ENCODE data around the gene TMEM117. TPM values are rescaled to one million over a fixed set of nuclear protein-coding genes. Genes with fewer than 3 reads are reported as not detected.

Gene TMEM117
- total RNA-seq, 1 experiment from 2014 or later, result 5.9 TPM

- Histone ChIP-seq H3K4me1 (ENCODE audit: insufficient read depth, low read length, poor library complexity, severe bottlenecking) (peaks cover 5% of the 10 kb centered on the region), H3K36me3 (ENCODE audit: insufficient read depth, low read length, poor library complexity, severe bottlenecking) (no peaks in the 10 kb centered on the region), H3K27me3 (replicated peaks; ENCODE audit: insufficient read depth, low read depth, low read length, poor library complexity) (no peaks in the 10 kb centered on the region), H3K4me3 (ENCODE audit: low read depth, low read length, poor library complexity, severe bottlenecking) (no peak overlapping the region), H3K27ac (ENCODE audit: low read depth, low read length, poor library complexity, severe bottlenecking) (no peak overlapping the region), H3K9me3 (ENCODE audit: low read depth, low read length, poor library complexity, severe bottlenecking) (no peaks in the 10 kb centered on the region)
- ChIA-PET CTCF (no interaction called here), POLR2A (ENCODE audit: low non-redundant PET) (no interaction called here)
- no peak for TF ChIP-seq EZH2 (IDR thresholded peaks at IDR 0.05; ENCODE audit: borderline replicate concordance, low read depth, low read length, poor library complexity, severe bottlenecking)
- TF ChIP-seq CTCF (conservative IDR thresholded peaks at IDR 0.05; ENCODE audit: low read depth, low read length), result no peak
- no peak for DNase-seq (ENCODE audit: low spot score)
- no TSS peak for BruUV-seq (replicated peaks)
- intact Hi-C loops (cut with micrococcal nuclease; ENCODE audit: unreplicated experiment), result no loop called here
Measured at GRCh38 chr12:44054281-44054680, 218.4 kb downstream of the TMEM117 start.

GRCh38 chr12:44058366-44058765 is 222.5 kb downstream of the TMEM117 start:
- no peak for TF ChIP-seq CTCF (conservative IDR thresholded peaks at IDR 0.05; ENCODE audit: low read depth, low read length)
- TF ChIP-seq EZH2 (IDR thresholded peaks at IDR 0.05; ENCODE audit: borderline replicate concordance, low read depth, low read length, poor library complexity, severe bottlenecking), result no peak
- H3K27me3 ChIP-seq (replicated peaks; ENCODE audit: insufficient read depth, low read depth, low read length, poor library complexity), result no peaks in the 10 kb centered on the region
- intact Hi-C loops (cut with micrococcal nuclease; ENCODE audit: unreplicated experiment), result no loop called here
- ChIA-PET CTCF (no interaction called here), POLR2A (ENCODE audit: low non-redundant PET) (no interaction called here)
- no peaks in the 10 kb centered on the region for H3K9me3 ChIP-seq (ENCODE audit: low read depth, low read length, poor library complexity, severe bottlenecking)
- H3K36me3 ChIP-seq (ENCODE audit: insufficient read depth, low read length, poor library complexity, severe bottlenecking), result no peaks in the 10 kb centered on the region
- BruUV-seq (replicated peaks), result no TSS peak
- H3K4me1 ChIP-seq (ENCODE audit: insufficient read depth, low read length, poor library complexity, severe bottlenecking), result no peaks in the 10 kb centered on the region
- H3K27ac ChIP-seq (ENCODE audit: low read depth, low read length, poor library complexity, severe bottlenecking), result no peak overlapping the region
- no peak for DNase-seq (ENCODE audit: low spot score)
- no peak overlapping the region for H3K4me3 ChIP-seq (ENCODE audit: low read depth, low read length, poor library complexity, severe bottlenecking)

- CTCF ChIA-PET, result no interaction called here
- POLR2A ChIA-PET (ENCODE audit: low non-redundant PET), result no interaction called here
- H3K36me3 ChIP-seq (ENCODE audit: insufficient read depth, low read length, poor library complexity, severe bottlenecking), result no peaks in the 10 kb centered on the region
- BruUV-seq (replicated peaks), result no TSS peak
- H3K27me3 ChIP-seq (replicated peaks; ENCODE audit: insufficient read depth, low read depth, low read length, poor library complexity), result no peaks in the 10 kb centered on the region
- intact Hi-C loops (cut with micrococcal nuclease; ENCODE audit: unreplicated experiment), result no loop called here
- no peaks in the 10 kb centered on the region for H3K4me1 ChIP-seq (ENCODE audit: insufficient read depth, low read length, poor library complexity, severe bottlenecking)
- DNase-seq (ENCODE audit: low spot score), result no peak
- H3K4me3 ChIP-seq (ENCODE audit: low read depth, low read length, poor library complexity, severe bottlenecking), result no peak overlapping the region
- no peaks in the 10 kb centered on the region for H3K9me3 ChIP-seq (ENCODE audit: low read depth, low read length, poor library complexity, severe bottlenecking)
- H3K27ac ChIP-seq (ENCODE audit: low read depth, low read length, poor library complexity, severe bottlenecking), result no peak overlapping the region
- TF ChIP-seq EZH2 (IDR thresholded peaks at IDR 0.05; ENCODE audit: borderline replicate concordance, low read depth, low read length, poor library complexity, severe bottlenecking), result no peak
- no peak for TF ChIP-seq CTCF (conservative IDR thresholded peaks at IDR 0.05; ENCODE audit: low read depth, low read length)
Measured at GRCh38 chr12:44059476-44059875, 223.6 kb downstream of the TMEM117 start.

All from A673 (cell line).